HCT116 (cell line): ENCODE data around the gene MTO1. TPM values are rescaled to one million over a fixed set of nuclear protein-coding genes. Genes with fewer than 3 reads are reported as not detected.

Source experiments
- ATAC-seq: fragments of 200-7000 bp; cut with Tn5 transposase; 2 replicates; pipeline ENCODE4 v1.9.1; 2020; ENCODE audit warnings: mild to moderate bottlenecking, moderate library complexity
- BruUV-seq: library from RNA; stranded (reverse); fragments of 400-500 nt; replicated peaks from 2 replicates; lab custom pipeline; 2021; lab: Mats Ljungman, UMichigan
- CTCF ChIA-PET: fragments of 300-600 bp; sonication (Branson Sonifier 250); formaldehyde crosslinking; loops from one replicate; lab custom pipeline; 2021; ENCODE audit warnings: antibody characterized with exemption; lab: Charles Lee
- POLR2A ChIA-PET: fragments of 300-600, 350-600 bp; sonication (Branson Sonifier 250); formaldehyde crosslinking; loops from one replicate; lab custom pipeline; 2021; ENCODE audit warnings: antibody characterized with exemption; lab: Charles Lee
- RAD21 ChIA-PET, 2 experiments: fragments of 300-600 bp; sonication (Branson Sonifier 250); formaldehyde crosslinking; loops; one replicate each; lab custom pipeline; 2023; ENCODE audit warnings: low total read pairs in 2 of 2; ENCODE audit not compliant: uncharacterized antibody in 2 of 2, unreplicated experiment in 2 of 2, low non-redundant PET in 1 of 2; lab: Charles Lee
- DNase-seq: peaks from one replicate; pipeline ENCODE4 v3.0.0-alpha.2; 2010; ENCODE audit warnings: low read depth, low spot score
- H2AFZ ChIP-seq: fragments of 200-600 bp; shearing (Covaris generic), sonication (generic); 2 replicates; pipeline ENCODE4 v1.6.1; 2017; ENCODE audit warnings: low read depth, mixed run types, mixed read lengths, antibody characterized with exemption, low read length; ENCODE audit not compliant: poor library complexity, severe bottlenecking
- H3K27ac ChIP-seq: 2 replicates; pipeline ENCODE4 v1.5.1; 2012; ENCODE audit warnings: low read depth, low read length
- H3K27me3 ChIP-seq: fragments of 200-600 bp; sonication (generic); 2 replicates; pipeline ENCODE4 v1.6.1; 2016; ENCODE audit warnings: mixed run types, low read length, mixed read lengths; ENCODE audit not compliant: insufficient read depth
- H3K36me3 ChIP-seq, 2 experiments: fragments of 200-500 bp in 1 of 2; fragments of 200-600 bp in 1 of 2; sonication (Bioruptor generic) in 1 of 2; sonication (generic) in 1 of 2; 2 replicates each; pipeline versions ENCODE4 v1.5.1 to v1.6.1; 2014 to 2016; ENCODE audit warnings: low read length in 2 of 2, inconsistent platforms in 1 of 2, mixed read lengths in 1 of 2, mixed run types in 1 of 2; ENCODE audit not compliant: insufficient read depth in 2 of 2, control insufficient read depth in 1 of 2
- H3K4me1 ChIP-seq, 2 experiments: fragments of 200-600 bp in 1 of 2; sonication (generic) in 1 of 2; 2 replicates each; pipeline versions ENCODE4 v1.5.1 to v1.6.1; 2012 to 2017; ENCODE audit warnings: low read length in 2 of 2, inconsistent platforms in 1 of 2, mild to moderate bottlenecking in 1 of 2, mixed read lengths in 1 of 2, mixed run types in 1 of 2, moderate library complexity in 1 of 2; ENCODE audit not compliant: insufficient read depth in 2 of 2, control insufficient read depth in 1 of 2
- H3K4me2 ChIP-seq: fragments of 200-600 bp; sonication (generic); 2 replicates; pipeline ENCODE4 v1.6.1; 2017; ENCODE audit warnings: mixed run types, low read length, mixed read lengths
- H3K4me3 ChIP-seq, 2 experiments: fragments of 200-600 bp in 1 of 2; sonication (generic) in 1 of 2; replicated peaks in 1 of 2; 2 replicates each; pipeline ENCODE4 v1.5.1; 2011 to 2016; ENCODE audit warnings: low read length in 2 of 2, control low read depth in 1 of 2, low read depth in 1 of 2, mild to moderate bottlenecking in 1 of 2, mixed read lengths in 1 of 2, mixed run types in 1 of 2
- H3K79me2 ChIP-seq: fragments of 200-600 bp; sonication (generic); 2 replicates; pipeline ENCODE4 v1.6.1; 2017; ENCODE audit warnings: mild to moderate bottlenecking, mixed run types, low read length, moderate library complexity, mixed read lengths; ENCODE audit not compliant: insufficient read depth
- H3K9ac ChIP-seq: fragments of 200-600 bp; sonication (generic); 2 replicates; pipeline ENCODE4 v1.6.1; 2016; ENCODE audit warnings: low read length, mixed read lengths
- H3K9me2 ChIP-seq: fragments of 200-600 bp; sonication (generic), shearing (Covaris generic); 2 replicates; pipeline ENCODE4 v1.6.1; 2017; ENCODE audit warnings: mixed run types, mild to moderate bottlenecking, moderate library complexity; ENCODE audit not compliant: insufficient read depth
- H3K9me3 ChIP-seq, 2 experiments: fragments of 200-500 bp in 1 of 2; fragments of 200-600 bp in 1 of 2; sonication (Bioruptor generic) in 1 of 2; sonication (generic) in 1 of 2; 2 replicates each; pipeline ENCODE4 v1.6.1; 2014 to 2017; ENCODE audit warnings: low read length in 2 of 2, mixed read lengths in 2 of 2, inconsistent platforms in 1 of 2, low read depth in 1 of 2, mild to moderate bottlenecking in 1 of 2, mixed run types in 1 of 2, moderate library complexity in 1 of 2; ENCODE audit not compliant: control insufficient read depth in 1 of 2, insufficient read depth in 1 of 2
- H4K20me1 ChIP-seq: fragments of 200-600 bp; sonication (generic), shearing (Covaris generic); 2 replicates; pipeline ENCODE4 v1.6.1; 2017; ENCODE audit warnings: mixed run types, mild to moderate bottlenecking, moderate library complexity; ENCODE audit not compliant: insufficient read depth
- CEBPB ChIP-seq: IDR thresholded peaks from 2 replicates; pipeline ENCODE4 v1.6.1; 2012; ENCODE audit warnings: low read depth
- ELF1 ChIP-seq: IDR thresholded peaks from 2 replicates; pipeline ENCODE4 v1.6.1; 2012; ENCODE audit warnings: low read depth, borderline replicate concordance
- MAX ChIP-seq: IDR thresholded peaks from 2 replicates; pipeline ENCODE4 v1.6.1; 2012
- POLR2A ChIP-seq: IDR thresholded peaks from 2 replicates; pipeline ENCODE4 v1.7.0; 2011; ENCODE audit warnings: borderline replicate concordance; ENCODE audit not compliant: insufficient read depth, insufficient read length; ENCODE audit errors: extremely low read depth
- POLR2AphosphoS5 ChIP-seq: IDR thresholded peaks from 2 replicates; pipeline ENCODE4 v1.6.1; 2011; ENCODE audit warnings: mild to moderate bottlenecking, low read depth, low read length, moderate library complexity
- RAD21 ChIP-seq: IDR thresholded peaks from 2 replicates; pipeline ENCODE4 v1.6.1; 2012; ENCODE audit warnings: low read depth, mild to moderate bottlenecking
- SP1 ChIP-seq: IDR thresholded peaks from 2 replicates; pipeline ENCODE4 v1.6.1; 2012; ENCODE audit warnings: low read depth
- SRF ChIP-seq: IDR thresholded peaks from 2 replicates; pipeline ENCODE4 v1.6.1; 2012; ENCODE audit warnings: low read depth
- TCF7L2 ChIP-seq: IDR thresholded peaks from 2 replicates; pipeline ENCODE4 v1.7.0; 2011; ENCODE audit warnings: borderline replicate concordance, inconsistent platforms; ENCODE audit not compliant: insufficient read depth, insufficient read length; ENCODE audit errors: extremely low read depth
- YY1 ChIP-seq: IDR thresholded peaks from 2 replicates; pipeline ENCODE4 v1.6.1; 2011; ENCODE audit warnings: low read length, low read depth, moderate library complexity, mild to moderate bottlenecking; ENCODE audit not compliant: insufficient replicate concordance; ENCODE audit errors: extremely low read depth
- ZBTB33 ChIP-seq: IDR thresholded peaks from 2 replicates; pipeline ENCODE4 v1.6.1; 2011; ENCODE audit warnings: mild to moderate bottlenecking, low read length, moderate library complexity; ENCODE audit not compliant: insufficient replicate concordance; ENCODE audit errors: extremely low read depth
- ZFX ChIP-seq: fragments of 450-650 bp; IDR thresholded peaks from 2 replicates; pipeline ENCODE4 v1.6.1; 2017
- intact Hi-C: fragments of 100-400 bp; cut with micrococcal nuclease; formaldehyde crosslinking; loops from 2 replicates; pipeline ENCODE4 v1.10.0; 2022
- total RNA-seq: library from RNA; stranded (reverse); gene quantifications from one replicate; pipeline ENCODE4 v1.2.1, GENCODE V29; 2021; ENCODE audit not compliant: unreplicated experiment
- TF ChIP-seq, protein P1 (sequence below), 3 experiments: fragments of 200-600 bp in 1 of 3; sonication (generic) in 1 of 3; IDR thresholded peaks in 2 of 3; conservative IDR thresholded peaks in 1 of 3; 2 replicates each; pipeline ENCODE4 v1.5.1; 2012 to 2017; ENCODE audit warnings: low read depth in 2 of 3, low read length in 2 of 3, antibody characterized with exemption in 1 of 3, borderline replicate concordance in 1 of 3, control low read depth in 1 of 3, mild to moderate bottlenecking in 1 of 3, mixed read lengths in 1 of 3, mixed run types in 1 of 3, moderate library complexity in 1 of 3; ENCODE audit not compliant: insufficient read depth in 1 of 3
- TF ChIP-seq, protein P2 (sequence below): IDR thresholded peaks from 2 replicates; pipeline ENCODE4 v1.6.1; 2012; ENCODE audit warnings: low read depth

Gene MTO1
- total RNA-seq, 1 experiment from 2014 or later: 40.1 TPM

DNA sequence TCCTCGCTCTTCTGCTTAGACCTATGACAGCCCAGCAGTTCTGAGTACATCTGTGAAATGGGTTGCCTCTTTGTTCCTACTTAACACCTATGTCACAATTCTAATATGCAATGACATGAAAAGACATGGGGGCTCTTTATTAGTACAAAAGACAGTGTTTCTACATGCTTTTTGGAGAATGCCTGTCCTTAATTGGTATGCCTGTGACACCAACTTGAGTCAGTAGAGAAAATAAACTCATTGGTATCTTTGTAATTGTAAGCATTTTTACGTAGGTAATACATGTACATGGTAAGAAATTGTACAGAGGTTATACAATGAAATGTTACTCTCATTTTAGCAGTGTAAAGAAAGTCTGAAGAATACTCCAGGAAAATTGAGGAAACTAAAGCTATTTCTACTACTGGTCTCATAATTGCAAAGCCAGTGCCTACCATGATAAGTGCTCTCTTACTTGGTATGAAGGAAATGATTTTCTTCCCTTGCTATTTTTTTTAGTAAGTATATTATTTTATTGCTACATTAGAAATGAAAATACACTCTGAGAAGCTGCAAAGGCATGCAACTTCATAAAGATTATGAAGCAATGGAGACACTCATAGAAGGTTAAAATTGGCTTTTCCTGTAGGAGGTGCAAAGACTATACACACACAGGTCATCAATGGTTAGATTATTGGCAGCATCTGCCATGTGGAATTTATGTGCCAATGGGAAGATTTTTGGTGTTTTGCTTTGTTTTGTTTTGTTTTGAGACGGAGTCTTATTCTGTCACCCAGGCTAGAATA is 64.2 kb downstream of the MTO1 start:
- Histone ChIP-seq H3K9ac (no peak overlapping the region), H3K4me2 (no peak overlapping the region), H2AFZ (no peak overlapping the region), H3K79me2 (peaks cover 22% of the 10 kb centered on the region), H3K9me2 (no peaks in the 10 kb centered on the region), H3K4me3 (no peak overlapping the region), H3K9me3 (no peaks in the 10 kb centered on the region), H3K27me3 (no peaks in the 10 kb centered on the region), H3K4me1 (peaks cover 13 to 26% of the 10 kb centered on the region in 2 experiments; a peak in 3 of 4 replicates), H3K27ac (no peak overlapping the region), H4K20me1 (no peaks in the 10 kb centered on the region), H3K36me3 (peaks cover 0 to under 1% of the 10 kb centered on the region in 2 experiments; a peak in 1 of 4 replicates)
- BruUV-seq: no TSS peak
- TF ChIP-seq ELF1 (no peak), SP1 (no peak), POLR2AphosphoS5 (no peak), SRF (no peak), ZBTB33 (no peak), YY1 (no peak), POLR2A (no peak), TCF7L2 (no peak), MAX (no peak), RAD21 (no peak), ZFX (no peak), CEBPB (no peak)
- TF ChIP-seq, protein P1, sequence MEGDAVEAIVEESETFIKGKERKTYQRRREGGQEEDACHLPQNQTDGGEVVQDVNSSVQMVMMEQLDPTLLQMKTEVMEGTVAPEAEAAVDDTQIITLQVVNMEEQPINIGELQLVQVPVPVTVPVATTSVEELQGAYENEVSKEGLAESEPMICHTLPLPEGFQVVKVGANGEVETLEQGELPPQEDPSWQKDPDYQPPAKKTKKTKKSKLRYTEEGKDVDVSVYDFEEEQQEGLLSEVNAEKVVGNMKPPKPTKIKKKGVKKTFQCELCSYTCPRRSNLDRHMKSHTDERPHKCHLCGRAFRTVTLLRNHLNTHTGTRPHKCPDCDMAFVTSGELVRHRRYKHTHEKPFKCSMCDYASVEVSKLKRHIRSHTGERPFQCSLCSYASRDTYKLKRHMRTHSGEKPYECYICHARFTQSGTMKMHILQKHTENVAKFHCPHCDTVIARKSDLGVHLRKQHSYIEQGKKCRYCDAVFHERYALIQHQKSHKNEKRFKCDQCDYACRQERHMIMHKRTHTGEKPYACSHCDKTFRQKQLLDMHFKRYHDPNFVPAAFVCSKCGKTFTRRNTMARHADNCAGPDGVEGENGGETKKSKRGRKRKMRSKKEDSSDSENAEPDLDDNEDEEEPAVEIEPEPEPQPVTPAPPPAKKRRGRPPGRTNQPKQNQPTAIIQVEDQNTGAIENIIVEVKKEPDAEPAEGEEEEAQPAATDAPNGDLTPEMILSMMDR (IDR thresholded peaks at IDR 0.05 in 2 of 3, conservative IDR thresholded peaks at IDR 0.05 in 1 of 3; ENCODE audit: borderline replicate concordance in 1 of 3, insufficient read depth in 1 of 3, low read depth in 2 of 3, low read length in 2 of 3): no peak
- TF ChIP-seq, protein P2, sequence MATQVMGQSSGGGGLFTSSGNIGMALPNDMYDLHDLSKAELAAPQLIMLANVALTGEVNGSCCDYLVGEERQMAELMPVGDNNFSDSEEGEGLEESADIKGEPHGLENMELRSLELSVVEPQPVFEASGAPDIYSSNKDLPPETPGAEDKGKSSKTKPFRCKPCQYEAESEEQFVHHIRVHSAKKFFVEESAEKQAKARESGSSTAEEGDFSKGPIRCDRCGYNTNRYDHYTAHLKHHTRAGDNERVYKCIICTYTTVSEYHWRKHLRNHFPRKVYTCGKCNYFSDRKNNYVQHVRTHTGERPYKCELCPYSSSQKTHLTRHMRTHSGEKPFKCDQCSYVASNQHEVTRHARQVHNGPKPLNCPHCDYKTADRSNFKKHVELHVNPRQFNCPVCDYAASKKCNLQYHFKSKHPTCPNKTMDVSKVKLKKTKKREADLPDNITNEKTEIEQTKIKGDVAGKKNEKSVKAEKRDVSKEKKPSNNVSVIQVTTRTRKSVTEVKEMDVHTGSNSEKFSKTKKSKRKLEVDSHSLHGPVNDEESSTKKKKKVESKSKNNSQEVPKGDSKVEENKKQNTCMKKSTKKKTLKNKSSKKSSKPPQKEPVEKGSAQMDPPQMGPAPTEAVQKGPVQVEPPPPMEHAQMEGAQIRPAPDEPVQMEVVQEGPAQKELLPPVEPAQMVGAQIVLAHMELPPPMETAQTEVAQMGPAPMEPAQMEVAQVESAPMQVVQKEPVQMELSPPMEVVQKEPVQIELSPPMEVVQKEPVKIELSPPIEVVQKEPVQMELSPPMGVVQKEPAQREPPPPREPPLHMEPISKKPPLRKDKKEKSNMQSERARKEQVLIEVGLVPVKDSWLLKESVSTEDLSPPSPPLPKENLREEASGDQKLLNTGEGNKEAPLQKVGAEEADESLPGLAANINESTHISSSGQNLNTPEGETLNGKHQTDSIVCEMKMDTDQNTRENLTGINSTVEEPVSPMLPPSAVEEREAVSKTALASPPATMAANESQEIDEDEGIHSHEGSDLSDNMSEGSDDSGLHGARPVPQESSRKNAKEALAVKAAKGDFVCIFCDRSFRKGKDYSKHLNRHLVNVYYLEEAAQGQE: no peak
- DNase-seq: no peak
- intact Hi-C loops: no loop called here
- no peak for ATAC-seq
- RAD21 ChIA-PET: no interaction called here
- CTCF ChIA-PET: no interaction called here
- POLR2A ChIA-PET: no interaction called here
